SK-N-MC (cell line): Measurements from ENCODE around the gene HTATIP2.
"Not testable (repeated sequence)": the region's sequence is repeated elsewhere in the genome, so short reads cannot be mapped to it uniquely, and the experiment has no call there.

Source experiments
- DNase-seq: peaks from one replicate; pipeline ENCODE4 v3.0.0-alpha.2; 2011; ENCODE audit warnings: low read depth, low spot score
- H3K27ac ChIP-seq: fragments of 200-600 bp; sonication (generic); 2 replicates; pipeline ENCODE4 v1.5.1; 2016; ENCODE audit warnings: mixed run types
- H3K36me3 ChIP-seq: fragments of 200-600 bp; sonication (generic); 2 replicates; pipeline ENCODE4 v1.6.1; 2017; ENCODE audit warnings: antibody characterized with exemption, low read length, mixed read lengths; ENCODE audit not compliant: insufficient read depth
- H3K4me3 ChIP-seq: fragments of 200-600 bp; sonication (generic); 2 replicates; pipeline ENCODE4 v1.5.1; 2016
- H3K9ac ChIP-seq: fragments of 200-600 bp; sonication (generic); 2 replicates; pipeline ENCODE4 v1.8.0; 2017; ENCODE audit warnings: mixed run types, mixed read lengths; ENCODE audit not compliant: insufficient read length
- H3K9me3 ChIP-seq: fragments of 200-600 bp; sonication (generic); 2 replicates; pipeline ENCODE4 v1.6.1; 2017; ENCODE audit warnings: low read depth, mild to moderate bottlenecking, antibody characterized with exemption, low read length, moderate library complexity, mixed read lengths
- EZH2 ChIP-seq: fragments of 200-600 bp; sonication (generic); IDR thresholded peaks from one replicate; pipeline ENCODE4 v1.6.1; 2017; ENCODE audit warnings: antibody characterized with exemption
- FOXP2 ChIP-seq: optimal IDR thresholded peaks from 2 replicates; pipeline ENCODE3; 2011; ENCODE audit warnings: mild to moderate bottlenecking, moderate library complexity; ENCODE audit not compliant: insufficient read depth; ENCODE audit errors: extremely low read length, control extremely low read depth
- POLR2AphosphoS5 ChIP-seq: IDR thresholded peaks from 2 replicates; pipeline ENCODE4 v1.6.1; 2012; ENCODE audit warnings: mild to moderate bottlenecking, low read depth, low read length, borderline replicate concordance

HTATIP2 gene

GRCh38 chr11:20367313-20367948, 3.9 kb downstream of the HTATIP2 start:
- Histone ChIP-seq H3K36me3 (no peaks in the 10 kb centered on the region), H3K4me3 (no peak overlapping the region), H3K27ac (no peak overlapping the region), H3K9ac (no peak overlapping the region), H3K9me3 (no peaks in the 10 kb centered on the region)
- DNase-seq = no peak
- no peak for TF ChIP-seq EZH2
- TF ChIP-seq POLR2AphosphoS5 = no peak
- no peak for TF ChIP-seq FOXP2

GRCh38 chr11:20368438-20368837, 4.9 kb downstream of the HTATIP2 start:
- Histone ChIP-seq H3K9ac (no peak overlapping the region), H3K27ac (no peak overlapping the region), H3K36me3 (no peaks in the 10 kb centered on the region), H3K9me3 (no peaks in the 10 kb centered on the region), H3K4me3 (no peak overlapping the region)
- no peak for DNase-seq
- TF ChIP-seq EZH2 (no peak), FOXP2 (no peak), POLR2AphosphoS5 (no peak)

DNA sequence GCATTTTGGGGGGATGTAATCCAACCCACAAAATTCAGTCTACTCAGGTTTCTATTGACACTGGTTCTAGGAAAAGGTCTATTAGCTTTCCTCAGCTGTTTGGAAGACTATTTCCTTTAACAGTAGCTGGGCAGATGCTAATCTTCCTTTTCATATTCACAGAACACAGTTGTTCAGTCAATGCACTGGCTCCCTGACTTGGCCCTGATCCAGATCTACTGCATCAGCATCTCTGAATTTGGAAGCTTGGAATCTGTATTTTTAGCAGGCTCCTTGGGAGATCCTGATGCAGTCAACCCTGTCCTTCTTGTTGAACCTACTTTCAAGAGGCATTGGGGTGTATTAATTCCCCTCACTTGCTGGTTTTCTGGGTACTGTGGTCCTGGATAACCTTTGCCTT, 6.3 kb downstream of the HTATIP2 start:
- Histone ChIP-seq H3K9ac (no peak overlapping the region), H3K9me3 (no peaks in the 10 kb centered on the region), H3K27ac (no peak overlapping the region), H3K36me3 (no peaks in the 10 kb centered on the region), H3K4me3 (no peak overlapping the region)
- no peak for DNase-seq
- TF ChIP-seq EZH2 = no peak
- TF ChIP-seq POLR2AphosphoS5 = no peak
- TF ChIP-seq FOXP2 = no peak

DNA sequence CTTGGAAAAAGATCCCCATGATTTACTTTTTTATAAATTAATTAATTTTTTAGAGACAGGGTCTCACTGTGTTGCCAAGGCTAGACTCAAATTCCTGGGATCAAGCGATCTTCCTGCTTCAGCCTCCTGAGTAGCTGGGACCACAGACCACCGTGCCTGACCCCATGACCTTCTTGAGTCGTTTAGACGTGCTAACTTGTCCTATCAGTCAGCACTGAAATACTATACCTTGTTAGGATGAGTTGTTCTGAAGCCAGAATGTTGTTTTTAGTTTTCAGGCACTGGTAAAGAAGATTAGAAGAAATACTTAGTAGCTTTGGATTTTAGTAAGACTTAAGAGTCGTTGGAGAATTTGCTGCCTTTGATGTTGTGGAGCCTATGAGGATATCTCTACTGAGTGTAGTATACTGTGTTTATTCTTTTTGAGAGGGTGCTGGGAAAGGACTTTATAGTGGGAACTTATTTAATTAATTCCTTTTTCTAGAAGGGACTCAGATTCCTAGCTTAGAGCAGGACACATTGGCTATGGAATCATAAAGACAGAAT, 8.6 kb downstream of the HTATIP2 start:
- DNase-seq = no peak
- no peak overlapping the region for H3K4me3 ChIP-seq
- no peaks in the 10 kb centered on the region for H3K36me3 ChIP-seq
- no peaks in the 10 kb centered on the region for H3K9me3 ChIP-seq
- no peak overlapping the region for H3K9ac ChIP-seq
- no peak for TF ChIP-seq POLR2AphosphoS5
- no peak for TF ChIP-seq EZH2
- TF ChIP-seq FOXP2 = no peak
- no peak overlapping the region for H3K27ac ChIP-seq

DNA sequence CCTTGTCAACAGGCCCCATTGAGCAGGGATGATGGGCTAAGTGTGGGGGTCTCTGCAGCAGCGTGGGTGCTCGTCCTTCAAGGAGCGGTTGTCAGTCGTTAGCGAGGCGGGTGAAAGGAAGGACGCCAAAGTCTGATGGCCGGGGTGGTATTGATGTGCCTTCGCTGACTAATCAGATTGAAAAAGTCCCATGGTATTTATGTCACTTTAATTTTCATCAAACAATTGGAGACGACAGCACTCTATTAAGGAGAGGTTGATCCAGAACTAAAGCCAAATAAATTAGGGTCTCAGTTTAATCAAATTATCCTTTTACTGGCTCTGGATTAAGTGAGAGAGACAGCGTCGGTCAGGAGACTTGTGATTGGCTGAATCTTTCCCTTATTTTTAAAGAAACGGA, 9.6 kb downstream of the HTATIP2 start:
- Histone ChIP-seq H3K9me3 (no peaks in the 10 kb centered on the region), H3K4me3 (no peak overlapping the region), H3K9ac (no peak overlapping the region), H3K27ac (no peak overlapping the region), H3K36me3 (no peaks in the 10 kb centered on the region)
- TF ChIP-seq POLR2AphosphoS5 = no peak
- no peak for TF ChIP-seq EZH2
- TF ChIP-seq FOXP2 = no peak
- DNase-seq = no peak

GRCh38 chr11:20373568-20374209, 10.2 kb downstream of the HTATIP2 start:
- no peak overlapping the region for H3K27ac ChIP-seq
- TF ChIP-seq POLR2AphosphoS5 (no peak), FOXP2 (no peak), EZH2 (no peak)
- no peak overlapping the region for H3K4me3 ChIP-seq
- no peaks in the 10 kb centered on the region for H3K9me3 ChIP-seq
- no peaks in the 10 kb centered on the region for H3K36me3 ChIP-seq
- H3K9ac ChIP-seq = no peak overlapping the region
- DNase-seq = no peak

- Histone ChIP-seq H3K4me3 (no peak overlapping the region), H3K36me3 (no peaks in the 10 kb centered on the region), H3K9me3 (no peaks in the 10 kb centered on the region), H3K9ac (no peak overlapping the region), H3K27ac (no peak overlapping the region)
- DNase-seq = no peak
- no peak for TF ChIP-seq POLR2AphosphoS5
- no peak for TF ChIP-seq EZH2
- no peak for TF ChIP-seq FOXP2
Measured at GRCh38 chr11:20374741-20375300, 11.3 kb downstream of the HTATIP2 start.

GRCh38 chr11:20376162-20376730, 12.7 kb downstream of the HTATIP2 start:
- Histone ChIP-seq H3K27ac (no peak overlapping the region), H3K36me3 (no peaks in the 10 kb centered on the region), H3K9ac (no peak overlapping the region), H3K9me3 (no peaks in the 10 kb centered on the region), H3K4me3 (no peak overlapping the region)
- TF ChIP-seq FOXP2 (no peak), POLR2AphosphoS5 (no peak), EZH2 (no peak)
- no peak for DNase-seq

DNA sequence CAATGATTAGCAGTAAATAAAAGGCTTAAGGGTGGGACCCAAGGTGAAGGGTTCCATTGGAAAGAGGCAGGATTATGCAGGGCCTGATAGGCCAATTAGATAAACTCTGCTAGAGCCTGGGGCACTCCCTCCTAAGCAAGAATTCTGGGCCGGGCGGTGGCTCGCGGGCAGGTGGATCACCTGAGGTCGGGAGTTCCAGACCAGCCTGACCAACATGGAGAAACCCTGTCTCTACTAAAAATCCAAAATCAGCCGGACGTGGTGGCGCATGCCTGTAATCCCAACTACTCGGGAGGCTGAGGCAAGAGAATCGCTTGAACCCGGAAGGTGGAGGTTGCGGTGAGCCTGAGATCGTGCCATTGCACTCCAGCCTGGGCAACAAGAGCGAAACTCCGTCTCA, 22.5 kb downstream of the HTATIP2 start:
- not testable (repeated sequence) for H3K27ac ChIP-seq, H3K4me3 ChIP-seq, H3K36me3 ChIP-seq, DNase-seq, H3K9ac ChIP-seq, H3K9me3 ChIP-seq
